HG02678 (cell line): ENCODE results near the gene TOGARAM2.
"Not testable (repeated sequence)": the region's sequence is repeated elsewhere in the genome, so short reads cannot be mapped to it uniquely, and the experiment has no call there.

Experiments used
- ATAC-seq: cut with Tn5 transposase; IDR thresholded peaks from one replicate; pipeline ENCODE4 v1.9.1; 2021; ENCODE audit warnings: mild to moderate bottlenecking, moderate library complexity; ENCODE audit not compliant: unreplicated experiment

TOGARAM2 gene

GRCh38 chr2:28976584-28976983 is 4.5 kb upstream of the TOGARAM2 start:
- ATAC-seq, result no peak

- no peak for ATAC-seq
Measured at GRCh38 chr2:28977176-28977875, 3.8 kb upstream of the TOGARAM2 start.

- ATAC-seq, result not testable (repeated sequence)
Measured at GRCh38 chr2:28978001-28978400, 3.1 kb upstream of the TOGARAM2 start.

- no peak for ATAC-seq
Measured at GRCh38 chr2:28978606-28979005, 2.5 kb upstream of the TOGARAM2 start.

- no peak for ATAC-seq
Measured at GRCh38 chr2:28979041-28979440, 2.1 kb upstream of the TOGARAM2 start.

GRCh38 chr2:28979576-28980366 is 1.3 kb upstream of the TOGARAM2 start:
- ATAC-seq, result no peak

- ATAC-seq, result no peak
Measured at GRCh38 chr2:28980368-28981015, 606 bp upstream of the TOGARAM2 start.

- ATAC-seq, result no peak
Measured at GRCh38 chr2:28981620-28982376, 700 bp downstream of the TOGARAM2 start.

GRCh38 chr2:28982381-28982950 is 1.4 kb downstream of the TOGARAM2 start:
- no peak for ATAC-seq

- no peak for ATAC-seq
Measured at GRCh38 chr2:28986429-28986828, 5.3 kb downstream of the TOGARAM2 start.

- ATAC-seq, result no peak
Measured at GRCh38 chr2:28989973-28990372, 8.9 kb downstream of the TOGARAM2 start.

GRCh38 chr2:28990445-28990844 is 9.3 kb downstream of the TOGARAM2 start:
- no peak for ATAC-seq

GRCh38 chr2:28991021-28991420 is 9.9 kb downstream of the TOGARAM2 start:
- no peak for ATAC-seq

GRCh38 chr2:28991460-28991859 is 10.4 kb downstream of the TOGARAM2 start:
- ATAC-seq, result no peak

- ATAC-seq, result no peak
Measured at GRCh38 chr2:28993206-28993960, 12.3 kb downstream of the TOGARAM2 start.

- ATAC-seq, result no peak
Measured at GRCh38 chr2:28994074-28994473, 13.0 kb downstream of the TOGARAM2 start.

- ATAC-seq, result no peak
Measured at GRCh38 chr2:28994679-28995078, 13.6 kb downstream of the TOGARAM2 start.

GRCh38 chr2:28995765-28996750 is 15.0 kb downstream of the TOGARAM2 start:
- ATAC-seq, result no peak
